SH-SY5Y (cell line): ENCODE measurements around the gene TBC1D32.

Experiments used
- GATA2 ChIP-seq: IDR thresholded peaks from 2 replicates; pipeline ENCODE4 v1.6.1; 2011; ENCODE audit warnings: mild to moderate bottlenecking, low read depth, low read length
- GATA3 ChIP-seq: IDR thresholded peaks from 2 replicates; pipeline ENCODE4 v1.6.1; 2011; ENCODE audit warnings: low read depth, mild to moderate bottlenecking, low read length, moderate library complexity

DNA sequence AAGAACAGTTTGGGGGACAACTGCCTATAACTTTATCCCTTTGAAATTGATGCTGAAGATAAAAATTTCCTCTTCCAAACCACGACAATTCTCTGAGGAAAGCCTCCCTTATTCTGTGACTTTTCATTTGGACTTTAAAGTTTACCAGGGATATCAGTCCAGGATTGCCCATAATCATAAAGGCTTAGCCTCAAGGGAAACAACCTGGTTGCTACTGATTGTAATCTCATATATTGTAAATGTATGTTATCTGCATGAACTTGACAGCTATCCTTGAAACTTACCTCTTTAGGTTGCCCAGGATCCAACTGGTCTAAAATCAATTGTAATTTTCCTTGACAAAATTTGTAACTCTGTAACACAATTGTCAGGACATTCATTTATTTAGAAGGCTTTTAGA lies 23.8 kb downstream of the TBC1D32 start:
- TF ChIP-seq GATA3 (no peak), GATA2 (no peak)
